GM12872 (cell line): ENCODE measurements around the gene BTN1A1.
A peak's percentile ranks its signal among the peaks of the same experiment; 100 is the strongest.

Source experiments
- TF ChIP-seq, protein P1 (sequence below): IDR thresholded peaks from 3 replicates; pipeline ENCODE4 v1.5.1; 2011; ENCODE audit warnings: low read depth, mild to moderate bottlenecking, low read length, moderate library complexity; ENCODE audit not compliant: insufficient read depth

Gene BTN1A1

DNA sequence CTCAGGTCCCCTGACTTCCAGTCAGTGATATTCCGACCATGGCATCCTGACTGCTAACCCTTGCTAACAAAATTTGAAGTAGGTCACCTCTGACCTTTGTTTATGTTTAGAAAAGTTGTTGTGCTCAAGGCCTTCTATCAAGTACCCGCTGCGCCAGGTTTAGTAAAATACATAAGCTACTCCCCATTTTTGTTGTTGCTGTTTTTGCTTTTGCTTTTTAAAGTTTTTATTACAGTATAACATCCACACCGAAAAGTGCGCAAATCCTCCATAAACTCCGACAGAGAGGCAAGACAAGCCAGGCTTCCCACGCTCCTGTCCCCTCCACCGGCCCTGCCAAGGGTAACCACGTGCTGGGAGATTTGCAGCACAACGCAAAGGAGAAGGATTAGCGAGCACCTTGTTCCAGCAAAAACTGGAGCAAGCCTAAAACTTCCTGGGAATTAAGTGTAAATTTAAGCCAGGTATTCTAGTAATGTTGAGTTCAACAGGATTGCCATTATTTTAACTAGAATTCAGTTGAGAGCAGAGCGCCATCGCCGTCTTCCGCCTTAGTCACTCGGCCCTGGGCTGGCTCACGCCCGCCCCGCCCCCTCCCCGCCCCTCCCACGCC is 20.2 kb downstream of the BTN1A1 start:
- TF ChIP-seq, protein P1, sequence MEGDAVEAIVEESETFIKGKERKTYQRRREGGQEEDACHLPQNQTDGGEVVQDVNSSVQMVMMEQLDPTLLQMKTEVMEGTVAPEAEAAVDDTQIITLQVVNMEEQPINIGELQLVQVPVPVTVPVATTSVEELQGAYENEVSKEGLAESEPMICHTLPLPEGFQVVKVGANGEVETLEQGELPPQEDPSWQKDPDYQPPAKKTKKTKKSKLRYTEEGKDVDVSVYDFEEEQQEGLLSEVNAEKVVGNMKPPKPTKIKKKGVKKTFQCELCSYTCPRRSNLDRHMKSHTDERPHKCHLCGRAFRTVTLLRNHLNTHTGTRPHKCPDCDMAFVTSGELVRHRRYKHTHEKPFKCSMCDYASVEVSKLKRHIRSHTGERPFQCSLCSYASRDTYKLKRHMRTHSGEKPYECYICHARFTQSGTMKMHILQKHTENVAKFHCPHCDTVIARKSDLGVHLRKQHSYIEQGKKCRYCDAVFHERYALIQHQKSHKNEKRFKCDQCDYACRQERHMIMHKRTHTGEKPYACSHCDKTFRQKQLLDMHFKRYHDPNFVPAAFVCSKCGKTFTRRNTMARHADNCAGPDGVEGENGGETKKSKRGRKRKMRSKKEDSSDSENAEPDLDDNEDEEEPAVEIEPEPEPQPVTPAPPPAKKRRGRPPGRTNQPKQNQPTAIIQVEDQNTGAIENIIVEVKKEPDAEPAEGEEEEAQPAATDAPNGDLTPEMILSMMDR: no peak

DNA sequence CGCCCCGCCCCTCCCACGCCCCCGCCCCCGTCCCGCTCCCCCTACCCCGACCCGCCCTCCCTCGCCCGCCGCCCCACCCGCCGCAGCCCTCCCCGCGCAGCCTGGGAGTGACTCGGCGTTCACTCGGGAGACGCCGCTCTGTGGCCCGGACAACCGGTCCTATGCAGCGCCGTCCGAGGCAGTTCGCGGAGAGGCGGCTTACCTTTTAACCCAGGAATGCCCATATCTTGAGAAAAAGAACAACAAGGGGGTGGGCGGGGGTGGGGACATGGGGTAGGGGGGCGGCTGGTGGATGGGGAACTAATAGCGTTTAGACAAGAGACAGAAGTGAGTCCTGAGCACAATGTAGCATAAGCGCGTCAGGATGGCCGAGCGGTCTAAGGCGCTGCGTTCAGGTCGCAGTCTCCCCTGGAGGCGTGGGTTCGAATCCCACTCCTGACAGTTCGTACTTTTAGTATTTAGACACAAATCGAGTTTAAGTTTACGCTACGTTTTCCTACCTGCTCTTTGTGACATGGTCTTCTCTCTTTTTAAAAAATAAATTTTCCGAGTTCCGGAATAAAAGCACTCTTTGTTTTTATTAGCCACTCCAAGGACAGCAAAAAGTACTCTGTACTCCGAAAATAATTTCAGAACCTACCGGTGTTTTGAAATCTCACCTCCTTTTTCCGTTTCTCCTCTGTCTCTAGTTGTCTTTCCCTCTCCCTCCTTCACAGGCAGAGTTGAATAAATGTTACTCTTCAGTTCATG is 20.9 kb downstream of the BTN1A1 start:
- TF ChIP-seq, protein P1: no peak

DNA sequence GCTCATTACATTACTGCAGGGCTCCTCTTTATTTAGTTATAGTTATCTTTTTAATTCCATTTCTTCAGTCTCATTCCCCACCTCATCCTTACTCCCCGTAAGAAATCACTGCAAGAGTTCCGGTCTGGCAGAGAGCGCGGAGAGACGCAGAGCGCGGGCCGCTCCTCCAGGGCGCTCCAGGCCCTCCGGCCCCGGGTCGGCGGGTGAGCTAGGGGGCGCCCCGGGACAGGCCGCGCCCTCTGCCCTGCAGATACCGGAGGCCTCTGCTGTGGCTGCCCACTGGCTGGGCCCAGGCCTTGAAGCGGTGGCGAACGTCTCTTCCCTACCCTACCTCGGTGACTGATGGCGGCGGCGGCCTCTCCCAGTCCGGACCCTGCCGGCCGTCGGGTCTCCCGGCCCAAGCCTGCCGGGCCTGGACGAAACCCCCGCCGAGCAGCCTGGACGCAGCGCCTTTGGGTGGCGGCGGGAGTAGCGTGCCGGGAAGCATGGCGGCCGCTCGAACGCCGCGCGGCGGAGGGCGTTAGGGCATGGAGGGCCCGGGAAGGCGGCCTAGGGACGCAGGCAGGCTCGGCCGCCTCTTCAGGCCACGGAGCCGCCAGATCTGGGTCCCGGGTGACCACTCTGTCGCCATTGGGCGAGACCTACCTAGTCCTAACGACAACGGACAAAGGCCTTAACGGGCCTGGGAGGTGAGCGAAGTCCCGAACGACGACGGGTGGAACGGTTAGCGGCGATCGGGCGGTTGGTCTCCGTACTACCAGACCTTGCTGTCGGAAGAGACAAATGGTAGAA is 21.7 kb downstream of the BTN1A1 start:
- TF ChIP-seq, protein P1: peak; percentile 48; the same call in 2 of the 3 replicates

DNA sequence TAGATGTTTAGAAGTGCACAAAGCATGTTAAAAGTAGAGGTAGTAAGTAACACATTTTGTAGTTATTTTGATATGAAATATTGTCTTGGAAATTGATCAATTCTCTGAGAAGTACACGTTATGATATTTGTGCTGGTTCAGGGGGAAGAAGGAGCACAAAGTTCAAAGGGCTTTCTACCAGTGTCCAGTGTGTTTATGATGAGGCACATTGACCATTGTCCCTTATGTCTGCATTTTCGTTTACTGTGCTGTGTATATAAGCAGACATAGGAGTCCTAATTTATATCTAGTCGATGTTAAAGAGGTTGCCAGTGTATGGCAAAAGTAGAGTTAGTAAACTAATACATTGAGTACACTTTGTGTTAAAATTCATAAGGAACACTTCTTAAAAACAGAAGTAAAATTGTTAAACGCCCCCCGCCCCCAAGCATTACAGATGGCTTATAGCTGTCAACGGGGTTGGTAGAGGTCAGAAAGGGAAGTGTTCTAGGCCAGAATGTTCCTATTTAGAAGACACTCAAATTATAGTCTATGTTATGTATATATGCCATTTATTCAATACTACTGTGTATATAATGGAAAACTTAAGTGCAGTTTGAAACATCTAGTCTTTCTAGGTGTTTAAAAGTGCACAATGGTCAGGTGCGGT is 24.7 kb downstream of the BTN1A1 start:
- TF ChIP-seq, protein P1: no peak

DNA sequence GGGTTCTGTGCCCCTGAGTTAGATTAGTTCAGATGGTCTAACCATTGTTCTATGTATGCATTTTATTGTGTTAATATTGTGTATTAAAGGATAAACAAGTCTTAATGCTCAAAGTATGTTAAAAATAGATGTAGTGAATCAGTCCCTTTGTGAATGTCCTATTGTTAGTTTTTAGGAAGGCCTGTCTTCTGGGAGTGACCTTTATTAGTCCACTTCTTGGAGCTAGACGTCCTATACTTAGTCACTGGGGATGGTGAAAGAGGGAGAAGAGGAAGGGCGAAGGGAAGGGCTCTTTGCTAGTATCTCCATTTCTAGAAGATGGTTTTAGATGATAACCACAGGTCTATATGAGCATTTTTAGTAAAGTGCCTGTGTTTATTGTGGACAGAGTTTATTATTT is 25.7 kb downstream of the BTN1A1 start:
- TF ChIP-seq, protein P1: no peak

DNA sequence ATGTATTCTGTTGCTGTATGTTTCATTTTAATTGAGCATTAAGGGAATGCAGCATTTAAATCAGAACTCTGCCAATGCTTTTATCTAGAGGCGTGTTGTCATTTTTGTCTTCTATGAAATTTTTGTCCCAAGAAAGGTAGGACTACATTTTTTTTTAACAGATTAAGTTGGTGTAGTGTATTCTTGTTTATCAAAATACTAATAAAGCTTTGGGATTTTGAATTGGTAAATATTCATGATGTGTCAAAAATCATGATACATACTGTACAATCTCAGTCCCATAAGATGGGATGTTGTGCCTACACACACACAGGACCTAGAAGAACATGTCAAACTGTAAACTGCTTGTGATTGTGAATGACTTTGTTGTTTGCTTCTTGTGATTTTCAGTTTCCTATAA is 26.8 kb downstream of the BTN1A1 start:
- TF ChIP-seq, protein P1: no peak

DNA sequence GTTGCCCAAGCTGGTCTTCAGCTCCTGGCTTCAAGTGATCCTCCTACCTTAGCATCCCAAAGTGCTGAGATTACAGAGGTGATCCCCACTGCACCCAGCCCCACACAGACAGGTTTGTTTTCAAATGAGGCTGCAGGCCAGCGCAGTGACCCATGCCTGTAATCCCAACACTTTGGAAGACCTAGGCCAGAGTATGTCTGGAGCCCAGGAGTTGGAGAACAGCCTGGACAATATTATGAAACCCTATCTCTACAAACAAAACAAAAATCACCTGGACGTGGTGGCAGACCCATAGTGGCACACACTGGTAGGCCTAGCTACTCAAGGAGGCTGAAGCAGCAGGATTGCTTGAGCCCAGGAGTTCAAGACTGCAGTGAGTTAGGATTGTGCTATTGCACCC is 30.1 kb downstream of the BTN1A1 start:
- TF ChIP-seq, protein P1: no peak
